GM10266 (cell line): ENCODE results near the gene PSTPIP1.

ENCODE experiments used
- DNase-seq: peaks from one replicate; pipeline ENCODE4 v3.0.0; 2012; ENCODE audit errors: extremely low spot score
- TF ChIP-seq, protein P1 (sequence below): IDR thresholded peaks from 2 replicates; pipeline ENCODE4 v1.5.1; 2012; ENCODE audit warnings: mild to moderate bottlenecking, low read depth; ENCODE audit not compliant: control insufficient read depth, insufficient read depth; ENCODE audit errors: missing control alignments

The PSTPIP1 gene

DNA sequence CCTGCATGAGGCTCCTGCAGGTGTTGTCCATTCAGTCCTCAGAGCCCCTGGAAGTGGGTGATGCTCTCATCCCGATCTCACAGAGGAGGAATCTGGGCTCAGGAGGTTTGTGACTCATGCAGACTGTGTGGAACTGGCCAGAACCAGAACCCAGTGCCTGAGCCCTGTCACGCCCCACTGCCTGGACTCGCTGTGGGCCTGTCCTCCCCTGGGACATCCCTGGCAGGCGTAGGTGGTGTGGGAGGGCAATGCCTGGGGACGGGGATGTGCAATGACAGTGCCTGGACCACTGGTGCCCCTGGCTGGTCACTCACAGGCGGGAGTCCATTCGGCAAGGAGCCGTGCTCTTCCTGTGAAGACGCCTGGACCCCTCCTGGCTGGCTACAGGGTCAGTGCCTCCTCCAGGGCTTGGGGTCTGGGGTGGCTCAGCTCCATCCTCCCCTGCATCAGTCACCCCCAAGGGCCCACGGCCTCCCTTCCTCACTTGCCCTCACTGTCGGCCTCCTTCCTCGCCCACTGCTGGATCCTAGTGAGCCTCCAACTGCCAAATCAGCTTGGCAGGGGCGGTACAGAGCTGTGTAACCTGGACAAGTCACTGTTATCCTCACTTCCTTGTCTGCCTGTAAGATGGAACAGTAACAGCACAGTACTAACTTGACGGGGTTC is 14.9 kb downstream of the PSTPIP1 start:
- DNase-seq: no peak
- TF ChIP-seq, protein P1, sequence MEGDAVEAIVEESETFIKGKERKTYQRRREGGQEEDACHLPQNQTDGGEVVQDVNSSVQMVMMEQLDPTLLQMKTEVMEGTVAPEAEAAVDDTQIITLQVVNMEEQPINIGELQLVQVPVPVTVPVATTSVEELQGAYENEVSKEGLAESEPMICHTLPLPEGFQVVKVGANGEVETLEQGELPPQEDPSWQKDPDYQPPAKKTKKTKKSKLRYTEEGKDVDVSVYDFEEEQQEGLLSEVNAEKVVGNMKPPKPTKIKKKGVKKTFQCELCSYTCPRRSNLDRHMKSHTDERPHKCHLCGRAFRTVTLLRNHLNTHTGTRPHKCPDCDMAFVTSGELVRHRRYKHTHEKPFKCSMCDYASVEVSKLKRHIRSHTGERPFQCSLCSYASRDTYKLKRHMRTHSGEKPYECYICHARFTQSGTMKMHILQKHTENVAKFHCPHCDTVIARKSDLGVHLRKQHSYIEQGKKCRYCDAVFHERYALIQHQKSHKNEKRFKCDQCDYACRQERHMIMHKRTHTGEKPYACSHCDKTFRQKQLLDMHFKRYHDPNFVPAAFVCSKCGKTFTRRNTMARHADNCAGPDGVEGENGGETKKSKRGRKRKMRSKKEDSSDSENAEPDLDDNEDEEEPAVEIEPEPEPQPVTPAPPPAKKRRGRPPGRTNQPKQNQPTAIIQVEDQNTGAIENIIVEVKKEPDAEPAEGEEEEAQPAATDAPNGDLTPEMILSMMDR: no peak

DNA sequence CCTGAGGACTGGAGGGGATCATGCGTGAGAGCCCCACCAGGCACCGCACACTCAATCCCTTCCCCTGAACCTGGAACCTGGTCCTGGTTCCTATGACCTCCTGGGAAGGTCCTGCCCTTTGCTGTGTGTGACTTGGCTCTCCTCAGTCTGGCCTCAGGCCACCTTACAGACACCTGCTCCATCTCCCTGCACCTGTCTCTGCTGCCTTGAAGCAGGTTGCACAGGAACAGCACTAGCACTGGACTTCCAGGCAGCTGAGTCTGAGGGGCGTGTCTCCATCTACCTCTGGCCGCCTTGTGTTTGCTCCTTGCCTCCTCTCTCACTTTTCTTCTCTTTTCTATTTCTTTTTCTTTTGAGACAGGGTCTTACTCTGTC is 15.4 kb downstream of the PSTPIP1 start:
- DNase-seq: no peak
- TF ChIP-seq, protein P1: no peak

DNA sequence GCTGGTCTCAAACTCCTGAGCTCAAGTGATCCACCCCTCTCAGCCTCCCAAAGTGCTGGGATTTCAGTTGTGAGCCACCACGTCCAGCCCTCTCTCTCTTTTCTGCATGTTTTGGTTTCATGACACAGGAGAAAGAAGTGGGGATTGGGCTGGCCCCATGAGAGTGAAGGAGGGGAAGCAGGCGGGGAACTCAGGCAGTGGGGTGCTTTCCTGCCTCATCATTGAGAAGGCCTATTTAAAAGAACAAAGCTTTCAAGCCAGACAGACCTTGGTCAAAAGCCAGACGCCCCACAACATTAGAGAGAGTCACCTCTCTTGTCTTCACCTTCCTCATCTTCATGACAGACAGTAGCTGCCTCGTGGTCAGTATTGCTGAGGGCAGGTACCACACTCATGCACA is 15.9 kb downstream of the PSTPIP1 start:
- TF ChIP-seq, protein P1: no peak
- DNase-seq: no peak

DNA sequence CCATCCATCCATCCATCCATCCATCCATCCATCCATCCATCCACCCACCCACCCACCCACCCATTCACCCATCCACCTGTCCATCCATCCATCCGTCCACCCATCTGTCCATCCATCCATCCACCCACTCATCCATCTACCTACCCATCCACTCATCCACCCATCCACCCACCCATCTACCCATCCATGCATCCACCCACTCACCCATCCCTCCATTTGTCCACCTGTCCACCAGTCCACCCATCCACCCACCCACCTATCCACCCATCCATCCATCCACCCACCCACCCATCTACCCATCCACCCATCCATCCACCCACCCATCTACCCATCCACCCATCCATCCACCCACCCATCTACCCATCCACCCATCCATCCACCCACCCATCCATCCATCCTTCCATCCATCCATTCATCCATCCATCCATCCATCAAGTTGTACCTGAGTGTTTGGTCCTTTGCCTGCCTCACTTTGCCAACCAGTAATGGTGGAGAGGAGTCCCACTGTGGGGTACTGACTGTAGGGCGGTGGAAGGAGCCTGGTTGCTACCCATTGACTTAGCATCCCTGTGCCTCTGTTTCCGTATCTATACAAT is 17.3 kb downstream of the PSTPIP1 start:
- TF ChIP-seq, protein P1: no peak
- DNase-seq: no peak

DNA sequence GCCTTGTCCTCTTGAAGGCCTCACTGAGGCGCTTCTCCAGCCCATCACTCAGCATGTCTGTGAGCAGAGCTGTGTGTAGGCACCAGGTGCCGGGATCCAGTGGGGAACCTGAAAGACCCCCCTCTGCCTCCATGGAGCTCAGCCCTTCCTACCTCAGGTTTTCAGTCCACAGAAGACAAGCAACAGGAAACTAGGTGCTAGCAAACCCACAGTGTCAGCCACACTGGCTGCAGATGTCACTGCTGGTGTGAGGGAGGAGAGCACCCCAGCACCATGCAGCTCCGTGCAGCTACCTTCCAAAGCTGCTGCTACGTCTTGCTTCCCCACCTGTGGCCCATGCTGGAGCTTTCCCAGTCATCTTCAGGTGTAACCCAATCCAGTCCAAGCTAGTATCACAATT is 17.9 kb downstream of the PSTPIP1 start:
- TF ChIP-seq, protein P1: no peak

DNA sequence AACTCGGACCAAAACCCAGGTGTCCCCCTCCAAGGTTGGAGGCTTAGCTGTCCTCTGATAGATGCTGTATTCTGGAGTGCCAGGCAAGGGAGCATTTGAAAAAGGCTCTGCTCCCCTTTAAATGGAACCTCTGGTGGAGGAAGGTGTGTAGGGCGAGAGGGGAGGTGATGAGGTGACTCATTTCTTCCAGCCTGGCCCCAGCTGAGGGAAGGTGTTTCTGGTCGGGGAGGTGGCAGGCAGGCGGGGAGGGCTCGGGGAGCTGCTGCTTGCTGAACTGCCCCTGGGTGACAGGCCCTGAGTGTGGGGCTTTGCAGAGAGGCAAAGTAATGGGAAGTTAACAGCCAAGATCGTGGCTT is 18.8 kb downstream of the PSTPIP1 start:
- TF ChIP-seq, protein P1: no peak
- DNase-seq: peak; percentile 78

More for the DNA sequence above, 17.9 kb downstream of the PSTPIP1 start:
- DNase-seq: no peak

DNA sequence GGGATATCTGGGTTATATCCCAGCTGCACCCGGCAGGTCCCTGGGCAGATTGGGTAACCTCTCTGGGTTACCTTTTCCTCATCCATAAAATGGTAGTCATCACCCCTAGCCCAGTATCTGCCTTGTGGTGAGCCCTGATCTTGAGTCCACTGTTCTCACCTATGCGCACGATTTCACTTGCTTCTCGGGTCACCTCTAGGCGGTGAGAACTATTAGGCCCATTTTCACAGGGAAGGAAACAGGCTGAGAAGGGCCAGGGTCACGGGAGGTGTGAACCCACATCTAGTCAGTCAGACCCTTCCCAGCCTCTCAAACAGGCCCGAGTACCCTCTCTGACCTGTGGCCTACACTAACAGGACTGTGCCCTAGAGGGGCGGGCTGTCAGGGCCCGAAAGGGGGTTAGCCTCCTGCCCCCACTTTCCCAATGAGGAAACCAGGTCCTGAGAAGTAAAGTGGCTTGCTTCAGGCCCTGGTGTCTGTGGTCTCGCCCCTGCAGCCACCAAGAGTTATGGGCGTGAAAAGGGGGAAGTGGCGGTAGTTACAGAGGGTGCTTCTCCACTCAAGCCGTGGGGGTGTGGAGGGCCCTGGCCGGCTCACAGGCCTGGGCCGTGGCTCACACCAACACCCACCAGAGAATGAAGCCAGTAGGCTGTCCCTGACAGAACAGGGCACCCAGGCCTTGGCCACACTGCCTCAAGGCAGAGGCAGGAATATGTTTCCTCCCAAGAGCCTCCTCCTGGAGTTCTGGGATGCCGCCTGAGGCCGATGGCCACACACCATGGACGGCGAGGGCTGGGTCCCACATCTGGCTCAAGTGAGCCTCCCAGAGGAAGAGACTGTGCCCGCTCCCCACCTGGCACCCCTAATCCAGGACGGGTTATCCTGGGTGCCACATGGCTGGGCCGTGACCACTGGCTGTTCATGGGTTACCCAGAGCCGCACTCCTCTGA is 19.5 kb downstream of the PSTPIP1 start:
- DNase-seq: peak; percentile 65
- TF ChIP-seq, protein P1: no peak
